Astrocyte (in vitro differentiated cells and primary cell): ENCODE results near the gene MEGF6. TPM values are rescaled to one million over a fixed set of nuclear protein-coding genes. Genes with fewer than 3 reads are reported as not detected.

ENCODE experiments used
- DNase-seq: peaks from one replicate; pipeline ENCODE4 v3.0.0-alpha.2; 2010; ENCODE audit warnings: low read depth
- FAIRE-seq: peaks from 2 replicates; lab custom pipeline; 2011; peaks lifted over from hg19 to GRCh38; lab: Jason Lieb, UNC
- H2AFZ ChIP-seq: 2 replicates; pipeline ENCODE4 v1.6.0; 2012; ENCODE audit warnings: low read depth, low read length, inconsistent platforms
- H3K27ac ChIP-seq: 2 replicates; pipeline ENCODE4 v1.5.1; 2011; ENCODE audit warnings: low read depth, low read length, inconsistent platforms
- H3K27me3 ChIP-seq: 2 replicates; pipeline ENCODE4 v1.6.0; 2011; ENCODE audit warnings: low read length, inconsistent platforms; ENCODE audit not compliant: insufficient read depth
- H3K36me3 ChIP-seq: 2 replicates; pipeline ENCODE4 v1.5.1; 2011; ENCODE audit warnings: low read length, inconsistent platforms; ENCODE audit not compliant: insufficient read depth
- H3K4me1 ChIP-seq: 2 replicates; pipeline ENCODE4 v1.5.1; 2011; ENCODE audit warnings: low read length, inconsistent platforms; ENCODE audit not compliant: insufficient read depth
- H3K4me2 ChIP-seq: 2 replicates; pipeline ENCODE4 v1.6.0; 2012; ENCODE audit warnings: low read length, inconsistent platforms
- H3K4me3 ChIP-seq: 2 replicates; pipeline ENCODE4 v1.5.1; 2011; ENCODE audit warnings: low read depth, mild to moderate bottlenecking, low read length, inconsistent platforms; ENCODE audit not compliant: insufficient read depth
- H3K79me2 ChIP-seq: 2 replicates; pipeline ENCODE4 v1.6.0; 2012; ENCODE audit warnings: mild to moderate bottlenecking, low read length, inconsistent platforms; ENCODE audit not compliant: insufficient read depth
- H3K9ac ChIP-seq: 2 replicates; pipeline ENCODE4 v1.6.0; 2012; ENCODE audit warnings: mild to moderate bottlenecking, low read length, inconsistent platforms
- H3K9me3 ChIP-seq: 2 replicates; pipeline ENCODE4 v1.5.1; 2012; ENCODE audit warnings: low read depth, mild to moderate bottlenecking, low read length, inconsistent platforms; ENCODE audit not compliant: insufficient read depth
- H4K20me1 ChIP-seq: 2 replicates; pipeline ENCODE4 v1.6.0; 2012; ENCODE audit warnings: low read length, inconsistent platforms; ENCODE audit not compliant: insufficient read depth
- H3K27ac Mint-ChIP-seq: one replicate; pipeline ENCODE4 v1.8.0; 2021; ENCODE audit warnings: mild to moderate bottlenecking, mixed read lengths; ENCODE audit not compliant: unreplicated experiment
- H3K27me3 Mint-ChIP-seq: one replicate; pipeline ENCODE4 v1.8.0; 2021; ENCODE audit warnings: low read depth, mixed read lengths; ENCODE audit not compliant: unreplicated experiment
- H3K36me3 Mint-ChIP-seq: one replicate; pipeline ENCODE4 v1.8.0; 2021; ENCODE audit warnings: low read depth, mixed read lengths; ENCODE audit not compliant: unreplicated experiment
- H3K4me1 Mint-ChIP-seq: one replicate; pipeline ENCODE4 v1.8.0; 2021; ENCODE audit warnings: low read depth, mixed read lengths; ENCODE audit not compliant: unreplicated experiment
- H3K4me3 Mint-ChIP-seq: one replicate; pipeline ENCODE4 v1.8.0; 2021; ENCODE audit warnings: mild to moderate bottlenecking, moderate library complexity, mixed read lengths; ENCODE audit not compliant: unreplicated experiment
- H3K9me3 Mint-ChIP-seq: one replicate; pipeline ENCODE4 v1.8.0; 2021; ENCODE audit warnings: mild to moderate bottlenecking, mixed read lengths; ENCODE audit not compliant: unreplicated experiment
- CTCF ChIP-seq: IDR thresholded peaks from 2 replicates; pipeline ENCODE4 v1.5.1; 2011; ENCODE audit warnings: low read depth, mild to moderate bottlenecking, inconsistent platforms, low read length, moderate library complexity; ENCODE audit not compliant: insufficient read depth
- EZH2 ChIP-seq: IDR thresholded peaks from 2 replicates; pipeline ENCODE4 v1.6.1; 2012; ENCODE audit warnings: mild to moderate bottlenecking, low read length, inconsistent platforms; ENCODE audit not compliant: insufficient read depth
- total RNA-seq: library from RNA; stranded (reverse); gene quantifications from 2 replicates; pipeline ENCODE4 v1.2.1, GENCODE V29; 2021

The MEGF6 gene
- total RNA-seq, 1 donor from 2014 or later, result 14.8 TPM

GRCh38 chr1:3442331-3442730 lies 169.0 kb downstream of the MEGF6 start:
- no peak overlapping the region for H2AFZ ChIP-seq
- peaks cover under 1% of the 10 kb centered on the region for H3K9me3 ChIP-seq
- FAIRE-seq, result no peak
- no peaks in the 10 kb centered on the region for H3K4me1 ChIP-seq
- no peaks in the 10 kb centered on the region for H3K4me1 Mint-ChIP-seq
- H3K36me3 ChIP-seq, result no peaks in the 10 kb centered on the region
- no peak overlapping the region for H3K4me3 ChIP-seq
- H3K27me3 ChIP-seq, result peaks cover 37% of the 10 kb centered on the region
- peaks cover 28% of the 10 kb centered on the region for H3K27me3 Mint-ChIP-seq
- no peak for DNase-seq
- H3K9me3 Mint-ChIP-seq, result peaks cover 11% of the 10 kb centered on the region
- H3K79me2 ChIP-seq, result no peaks in the 10 kb centered on the region
- H3K4me2 ChIP-seq, result no peak overlapping the region
- H3K36me3 Mint-ChIP-seq, result no peaks in the 10 kb centered on the region
- H3K27ac Mint-ChIP-seq, result no peak overlapping the region
- no peaks in the 10 kb centered on the region for H4K20me1 ChIP-seq
- no peak overlapping the region for H3K9ac ChIP-seq
- H3K4me3 Mint-ChIP-seq, result no peak overlapping the region
- no peak overlapping the region for H3K27ac ChIP-seq
- TF ChIP-seq CTCF (no peak), EZH2 (no peak)

- Histone ChIP-seq H3K9ac (no peak overlapping the region), H3K27ac (no peak overlapping the region), H3K4me1 (no peaks in the 10 kb centered on the region), H3K4me3 (no peak overlapping the region), H3K27me3 (peaks cover 37% of the 10 kb centered on the region), H3K4me2 (no peak overlapping the region), H3K79me2 (no peaks in the 10 kb centered on the region), H2AFZ (no peak overlapping the region), H3K9me3 (peaks cover 2% of the 10 kb centered on the region), H4K20me1 (no peaks in the 10 kb centered on the region), H3K36me3 (no peaks in the 10 kb centered on the region)
- FAIRE-seq (no peak), DNase-seq (no peak)
- no peak for TF ChIP-seq CTCF
- no peak for TF ChIP-seq EZH2
- Mint-ChIP-seq H3K4me3 (no peak overlapping the region), H3K9me3 (peaks cover 11% of the 10 kb centered on the region), H3K36me3 (no peaks in the 10 kb centered on the region), H3K27ac (no peak overlapping the region), H3K4me1 (no peaks in the 10 kb centered on the region), H3K27me3 (peaks cover 28% of the 10 kb centered on the region)
Measured at GRCh38 chr1:3441880-3442279, 169.4 kb downstream of the MEGF6 start.

GRCh38 chr1:3441410-3441847 lies 169.9 kb downstream of the MEGF6 start:
- Histone ChIP-seq H3K36me3 (no peaks in the 10 kb centered on the region), H3K9ac (no peak overlapping the region), H3K79me2 (no peaks in the 10 kb centered on the region), H3K4me1 (no peaks in the 10 kb centered on the region), H3K4me3 (no peak overlapping the region), H2AFZ (no peak overlapping the region), H3K27ac (no peak overlapping the region), H4K20me1 (no peaks in the 10 kb centered on the region), H3K9me3 (peaks cover 2% of the 10 kb centered on the region), H3K27me3 (peaks cover 37% of the 10 kb centered on the region), H3K4me2 (no peak overlapping the region)
- Mint-ChIP-seq H3K9me3 (peaks cover 11% of the 10 kb centered on the region), H3K36me3 (no peaks in the 10 kb centered on the region), H3K4me3 (no peak overlapping the region), H3K4me1 (no peaks in the 10 kb centered on the region), H3K27me3 (peaks cover 28% of the 10 kb centered on the region), H3K27ac (no peak overlapping the region)
- DNase-seq, result no peak
- TF ChIP-seq CTCF (no peak), EZH2 (no peak)
- FAIRE-seq, result no peak
